ENCODE data around the gene ZFP36L1. TPM values are rescaled to one million over a fixed set of nuclear protein-coding genes. Genes with fewer than 3 reads are reported as not detected.

Gene ZFP36L1
- total RNA-seq, 1 donor from 2014 or later: 48.0 TPM

DNA sequence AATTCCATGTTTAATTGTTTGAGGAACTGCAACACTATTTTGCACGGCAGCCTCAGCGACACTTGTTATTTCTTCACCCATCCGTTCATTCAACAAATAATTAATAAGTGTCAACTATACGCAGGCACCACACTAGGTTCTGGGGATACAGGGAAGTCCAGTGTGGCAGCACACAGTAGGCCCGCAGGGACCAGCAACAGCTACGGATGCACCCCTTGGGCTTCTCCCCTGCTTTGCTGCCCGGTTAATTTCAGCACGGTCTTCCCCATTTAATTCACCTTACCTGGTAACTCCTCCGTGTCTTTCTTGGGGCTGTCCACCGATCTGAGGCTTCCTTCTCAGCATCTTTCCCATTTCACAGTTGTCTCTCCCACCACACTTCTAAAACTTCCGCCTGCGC, 48.3 kb downstream of the ZFP36L1 start:
- DNase-seq: no peak
- no peaks in the 10 kb centered on the region for H3K36me3 ChIP-seq
- H3K27ac ChIP-seq (replicated peaks): no peak overlapping the region
- TF ChIP-seq, protein P1, sequence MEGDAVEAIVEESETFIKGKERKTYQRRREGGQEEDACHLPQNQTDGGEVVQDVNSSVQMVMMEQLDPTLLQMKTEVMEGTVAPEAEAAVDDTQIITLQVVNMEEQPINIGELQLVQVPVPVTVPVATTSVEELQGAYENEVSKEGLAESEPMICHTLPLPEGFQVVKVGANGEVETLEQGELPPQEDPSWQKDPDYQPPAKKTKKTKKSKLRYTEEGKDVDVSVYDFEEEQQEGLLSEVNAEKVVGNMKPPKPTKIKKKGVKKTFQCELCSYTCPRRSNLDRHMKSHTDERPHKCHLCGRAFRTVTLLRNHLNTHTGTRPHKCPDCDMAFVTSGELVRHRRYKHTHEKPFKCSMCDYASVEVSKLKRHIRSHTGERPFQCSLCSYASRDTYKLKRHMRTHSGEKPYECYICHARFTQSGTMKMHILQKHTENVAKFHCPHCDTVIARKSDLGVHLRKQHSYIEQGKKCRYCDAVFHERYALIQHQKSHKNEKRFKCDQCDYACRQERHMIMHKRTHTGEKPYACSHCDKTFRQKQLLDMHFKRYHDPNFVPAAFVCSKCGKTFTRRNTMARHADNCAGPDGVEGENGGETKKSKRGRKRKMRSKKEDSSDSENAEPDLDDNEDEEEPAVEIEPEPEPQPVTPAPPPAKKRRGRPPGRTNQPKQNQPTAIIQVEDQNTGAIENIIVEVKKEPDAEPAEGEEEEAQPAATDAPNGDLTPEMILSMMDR (IDR thresholded peaks at IDR 0.05; ENCODE audit: borderline replicate concordance): no peak
- H3K4me1 ChIP-seq: peaks cover under 1% of the 10 kb centered on the region
- no peak overlapping the region for H3K4me3 ChIP-seq
- intact Hi-C loops (cut with micrococcal nuclease): no loop called here
- H3K9me3 ChIP-seq (replicated peaks): peaks cover 5% of the 10 kb centered on the region
- no peaks in the 10 kb centered on the region for H3K27me3 ChIP-seq (ENCODE audit: low read depth)

DNA sequence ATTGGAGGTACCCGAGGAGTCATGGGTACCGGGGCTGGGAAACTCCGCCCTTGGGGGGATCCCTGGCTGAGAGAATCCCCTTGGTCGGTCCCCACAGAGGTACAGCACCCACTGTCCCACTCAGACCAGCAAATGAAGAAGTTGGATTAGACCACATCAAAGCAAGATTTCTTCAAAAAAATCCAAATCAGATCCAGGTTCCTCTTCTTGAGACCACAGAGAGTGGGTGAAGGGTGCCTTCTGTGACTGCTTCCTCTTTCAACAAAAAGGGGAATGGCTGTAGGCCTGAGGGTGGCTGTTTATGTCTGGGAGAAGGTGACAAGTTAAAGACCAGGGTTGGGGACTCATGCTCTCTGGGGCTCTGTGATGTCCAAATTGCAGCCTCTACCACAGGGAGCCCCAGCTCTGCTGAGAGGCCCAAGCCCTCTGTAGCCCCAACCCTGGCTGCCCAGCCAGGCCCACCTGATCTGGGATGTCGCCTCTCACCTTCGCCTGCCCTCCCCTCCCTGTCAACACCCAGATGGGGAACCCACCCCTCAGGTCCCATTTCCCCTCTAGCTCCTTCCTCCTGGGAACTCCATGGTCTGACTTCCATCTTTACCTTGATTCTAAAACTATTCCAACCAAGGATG, 50.9 kb downstream of the ZFP36L1 start:
- TF ChIP-seq, protein P1 (IDR thresholded peaks at IDR 0.05; ENCODE audit: borderline replicate concordance): no peak
- intact Hi-C loops (cut with micrococcal nuclease): no loop called here

DNA sequence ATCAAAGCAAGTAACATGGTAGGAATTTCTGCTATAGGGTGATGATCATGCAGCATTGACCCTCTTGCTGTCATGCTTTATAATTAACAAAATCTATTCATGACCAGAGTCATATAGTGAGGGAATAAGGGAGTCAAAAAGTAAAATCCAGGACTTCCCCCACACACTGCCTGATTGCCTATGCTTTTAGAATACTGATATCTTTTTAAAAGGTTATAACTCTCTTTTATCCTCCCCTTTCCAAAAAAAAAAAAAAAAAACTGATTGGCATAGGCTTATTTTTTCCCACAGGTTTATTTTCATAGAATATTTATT, 51.4 kb downstream of the ZFP36L1 start:
- Histone ChIP-seq H3K4me3 (no peak overlapping the region), H3K27me3 (ENCODE audit: low read depth) (no peaks in the 10 kb centered on the region), H3K36me3 (no peaks in the 10 kb centered on the region), H3K9me3 (replicated peaks) (peaks cover 5% of the 10 kb centered on the region), H3K27ac (replicated peaks) (no peak overlapping the region), H3K4me1 (peaks cover 7% of the 10 kb centered on the region)
- DNase-seq: no peak
- TF ChIP-seq, protein P1 (IDR thresholded peaks at IDR 0.05; ENCODE audit: borderline replicate concordance): no peak
- intact Hi-C loops (cut with micrococcal nuclease): no loop called here

More for the DNA sequence above, 50.9 kb downstream of the ZFP36L1 start:
- Histone ChIP-seq H3K36me3 (no peaks in the 10 kb centered on the region), H3K4me3 (no peak overlapping the region), H3K4me1 (peaks cover 1% of the 10 kb centered on the region), H3K27me3 (ENCODE audit: low read depth) (no peaks in the 10 kb centered on the region), H3K9me3 (replicated peaks) (peaks cover 5% of the 10 kb centered on the region), H3K27ac (replicated peaks) (no peak overlapping the region)
- DNase-seq: no peak

DNA sequence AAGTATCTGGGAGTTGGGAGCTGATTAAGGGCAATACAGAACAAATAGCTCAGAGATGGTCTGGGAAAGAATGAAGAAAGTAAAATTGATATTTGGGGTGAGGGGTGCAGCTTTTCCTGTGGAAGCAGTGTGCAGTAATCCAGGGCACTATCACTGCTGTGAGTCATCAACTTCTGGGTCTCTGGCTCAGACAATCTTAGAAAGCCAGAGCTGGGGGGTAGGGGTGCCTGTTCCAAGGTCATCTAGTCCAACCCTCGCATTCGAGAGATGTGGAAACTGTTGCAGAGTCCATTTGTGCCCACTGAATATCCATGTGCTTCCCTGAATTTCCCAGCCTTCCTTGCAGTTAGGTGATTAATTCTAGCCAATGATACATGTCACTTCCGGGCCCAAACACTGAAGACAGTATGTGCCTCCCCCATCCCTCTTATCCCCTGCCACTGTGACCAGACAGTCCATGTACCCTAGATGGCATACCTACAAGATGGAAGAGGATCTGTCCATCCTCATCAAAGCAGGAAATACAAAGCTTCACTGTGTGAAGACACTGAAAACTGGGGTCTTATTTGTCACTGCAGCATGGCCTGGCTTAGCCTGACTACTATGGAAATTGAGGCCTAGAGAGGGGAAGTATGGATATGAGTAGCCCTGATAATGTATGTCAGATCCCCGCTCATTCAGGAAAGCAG, 51.9 kb downstream of the ZFP36L1 start:
- Histone ChIP-seq H3K27ac (replicated peaks) (no peak overlapping the region), H3K4me1 (peaks cover 12% of the 10 kb centered on the region), H3K4me3 (no peak overlapping the region), H3K9me3 (replicated peaks) (peaks cover 5% of the 10 kb centered on the region), H3K27me3 (ENCODE audit: low read depth) (no peaks in the 10 kb centered on the region), H3K36me3 (no peaks in the 10 kb centered on the region)
- DNase-seq: no peak
- TF ChIP-seq, protein P1 (IDR thresholded peaks at IDR 0.05; ENCODE audit: borderline replicate concordance): no peak
- intact Hi-C loops (cut with micrococcal nuclease): no loop called here

DNA sequence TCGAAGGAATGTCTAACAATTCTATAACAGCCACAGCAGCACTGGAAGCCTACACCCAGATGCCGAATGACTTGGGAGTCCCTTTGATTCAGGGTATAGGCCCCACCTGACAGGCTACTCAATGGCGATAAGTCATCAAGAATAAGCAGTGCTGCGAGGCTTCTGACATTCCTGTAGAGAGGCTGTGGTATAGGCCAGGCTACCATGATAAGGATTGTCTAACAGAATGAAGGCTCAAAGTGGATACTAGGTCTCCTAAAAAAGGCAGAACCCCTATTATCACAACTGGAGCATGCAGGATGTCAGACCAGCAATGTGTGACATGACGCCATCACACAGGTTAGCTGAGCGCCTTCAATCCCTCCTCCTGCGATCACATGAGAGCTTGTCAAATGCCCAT, 53.2 kb downstream of the ZFP36L1 start:
- intact Hi-C loops (cut with micrococcal nuclease): no loop called here
- DNase-seq: no peak
- Histone ChIP-seq H3K27ac (replicated peaks) (no peak overlapping the region), H3K9me3 (replicated peaks) (peaks cover 5% of the 10 kb centered on the region), H3K36me3 (no peaks in the 10 kb centered on the region), H3K4me3 (no peak overlapping the region), H3K4me1 (peaks cover 23% of the 10 kb centered on the region), H3K27me3 (ENCODE audit: low read depth) (no peaks in the 10 kb centered on the region)
- TF ChIP-seq, protein P1 (IDR thresholded peaks at IDR 0.05; ENCODE audit: borderline replicate concordance): no peak

All from left ventricle myocardium inferior (tissue), 1 donor.